A549 (cell line): ENCODE measurements around the gene MYO15B. TPM values are rescaled to one million over a fixed set of nuclear protein-coding genes. Genes with fewer than 3 reads are reported as not detected.

ENCODE experiments used
- ATAC-seq, 2 experiments: fragments of 200-7000 bp in 1 of 2; fragments of >200 bp in 1 of 2; cut with Nextera tagmentation in 1 of 2; cut with Tn5 transposase in 1 of 2; 3 replicates each; pipeline versions ENCODE4 v1.8.0 to v1.9.1; 2018 to 2020; ENCODE audit warnings: mild to moderate bottlenecking in 1 of 2, moderate library complexity in 1 of 2
- CTCF ChIA-PET: fragments of 300-600 bp; sonication (Branson Sonifier 250); formaldehyde crosslinking; extraction: SDS; loops from one replicate; lab custom pipeline; 2021; ENCODE audit warnings: antibody characterized with exemption, inconsistent platforms; lab: Yijun Ruan, JAX
- POLR2A ChIA-PET: fragments of 350-600 bp; formaldehyde crosslinking; extraction: SDS; loops from one replicate; lab custom pipeline; 2021; ENCODE audit warnings: antibody characterized with exemption, inconsistent platforms; lab: Yijun Ruan, JAX
- DNase-seq, 2 experiments: peaks; one replicate each; pipeline versions ENCODE4 v3.0.0 to v3.0.0-alpha.2; 2011 to 2016; ENCODE audit warnings: low read depth in 1 of 2, low spot score in 1 of 2
- FAIRE-seq: peaks from 2 replicates; lab custom pipeline; 2011; peaks lifted over from hg19 to GRCh38; lab: Jason Lieb, UNC
- H3K27ac ChIP-seq, 2 experiments: fragments of >200 bp; sonication (Bioruptor Twin); formaldehyde crosslinking; 3 replicates each; pipeline ENCODE4 v1.5.1; 2016 to 2017
- H3K4me1 ChIP-seq: fragments of >200 bp; sonication (Bioruptor Twin); formaldehyde crosslinking; 3 replicates; pipeline ENCODE4 v1.6.1; 2016
- H3K4me2 ChIP-seq: fragments of >200 bp; sonication (Bioruptor Twin); formaldehyde crosslinking; 3 replicates; pipeline ENCODE4 v1.6.1; 2016
- H3K4me3 ChIP-seq: fragments of >200 bp; sonication (Bioruptor Twin); formaldehyde crosslinking; 3 replicates; pipeline ENCODE4 v1.5.1; 2016
- H3K9me3 ChIP-seq: fragments of >200 bp; sonication (Bioruptor Twin); formaldehyde crosslinking; 3 replicates; pipeline ENCODE4 v1.6.1; 2016
- BCL3 ChIP-seq: fragments of >200 bp; sonication (Bioruptor Twin); formaldehyde crosslinking; IDR thresholded peaks from 3 replicates; pipeline ENCODE4 v1.6.1; 2016
- BHLHE40 ChIP-seq: IDR thresholded peaks from 2 replicates; pipeline ENCODE4 v1.6.1; 2012; ENCODE audit warnings: low read depth, low read length, inconsistent platforms
- CBX2 ChIP-seq: fragments of 200-600 bp; sonication (generic); IDR thresholded peaks from 2 replicates; pipeline ENCODE4 v1.6.1; 2016; ENCODE audit warnings: low read depth, mild to moderate bottlenecking, borderline replicate concordance
- CHD2 ChIP-seq: fragments of 150-350 bp; IDR thresholded peaks from 2 replicates; pipeline ENCODE4 v1.6.1; 2014; ENCODE audit warnings: low read length; ENCODE audit not compliant: partially characterized antibody
- CHD4 ChIP-seq: fragments of 200-600 bp; sonication (generic); IDR thresholded peaks from 2 replicates; pipeline ENCODE4 v1.6.1; 2016; ENCODE audit warnings: antibody characterized with exemption, mild to moderate bottlenecking, borderline replicate concordance
- EHF ChIP-seq: fragments of 250-450 bp; sonication (Bioruptor Pico); IDR thresholded peaks from 2 replicates; pipeline ENCODE4 v1.5.0; 2020; ENCODE audit warnings: mild to moderate bottlenecking
- EHMT2 ChIP-seq: fragments of 200-600 bp; sonication (generic); IDR thresholded peaks from 2 replicates; pipeline ENCODE4 v1.6.1; 2016; ENCODE audit warnings: antibody characterized with exemption, low read depth, mild to moderate bottlenecking, moderate library complexity
- ELK1 ChIP-seq: fragments of 150-350 bp; IDR thresholded peaks from 2 replicates; pipeline ENCODE4 v1.6.1; 2014; ENCODE audit warnings: low read depth, mild to moderate bottlenecking, low read length
- ESRRA ChIP-seq: fragments of 150-350 bp; IDR thresholded peaks from 2 replicates; pipeline ENCODE4 v1.6.1; 2014; ENCODE audit warnings: mild to moderate bottlenecking, low read length, borderline replicate concordance
- FOSL2 ChIP-seq, 2 experiments: fragments of 450-650 bp in 1 of 2; fragments of >200 bp in 1 of 2; sonication (Bioruptor Twin) in 1 of 2; formaldehyde crosslinking; IDR thresholded peaks; 2 replicates each; pipeline versions ENCODE4 v1.5.0 to v1.6.1; 2016 to 2020; ENCODE audit warnings: mild to moderate bottlenecking in 1 of 2, moderate library complexity in 1 of 2
- FOXS1 ChIP-seq: fragments of 250-450 bp; sonication (Bioruptor Pico); IDR thresholded peaks from 2 replicates; pipeline ENCODE4 v1.5.0; 2020; ENCODE audit warnings: mild to moderate bottlenecking, moderate library complexity
- GATA3 ChIP-seq: IDR thresholded peaks from 2 replicates; pipeline ENCODE4 v1.6.1; 2012; ENCODE audit warnings: borderline replicate concordance
- KDM1A ChIP-seq: fragments of 200-600 bp; sonication (generic); IDR thresholded peaks from 2 replicates; pipeline ENCODE4 v1.6.1; 2016; ENCODE audit warnings: low read depth, mild to moderate bottlenecking
- PHF8 ChIP-seq: fragments of 200-600 bp; sonication (generic); IDR thresholded peaks from 2 replicates; pipeline ENCODE4 v1.6.1; 2016; ENCODE audit warnings: low read depth, mild to moderate bottlenecking, antibody characterized with exemption, moderate library complexity, borderline replicate concordance
- RAD21 ChIP-seq, 2 experiments: fragments of >200 bp in 1 of 2; sonication (Bioruptor Twin) in 1 of 2; formaldehyde crosslinking in 1 of 2; IDR thresholded peaks in 1 of 2; conservative IDR thresholded peaks in 1 of 2; 2 replicates in 1 of 2; 3 replicates in 1 of 2; pipeline ENCODE4 v1.6.1; 2012 to 2018; ENCODE audit warnings: inconsistent platforms in 1 of 2
- RFX5 ChIP-seq: fragments of 450-650 bp; IDR thresholded peaks from 2 replicates; pipeline ENCODE4 v1.7.1; 2014; ENCODE audit warnings: antibody characterized with exemption, mild to moderate bottlenecking, moderate library complexity
- RNF2 ChIP-seq: fragments of 200-600 bp; sonication (generic); IDR thresholded peaks from 2 replicates; pipeline ENCODE4 v1.6.1; 2016; ENCODE audit warnings: low read depth, mild to moderate bottlenecking, antibody characterized with exemption, moderate library complexity, borderline replicate concordance
- SREBF2 ChIP-seq: fragments of 450-650 bp; IDR thresholded peaks from 2 replicates; pipeline ENCODE4 v1.6.1; 2014; ENCODE audit warnings: mild to moderate bottlenecking, moderate library complexity
- TP53 ChIP-seq: fragments of 250-450 bp; sonication (Bioruptor Pico); IDR thresholded peaks from 2 replicates; pipeline ENCODE4 v1.5.0; 2021; ENCODE audit warnings: mild to moderate bottlenecking, moderate library complexity
- WGBS: methylation state at CpG from one replicate; pipeline ENCODE4 v1.1.6; 2017; ENCODE audit errors: missing lambda C conversion rate; 5-methylcytosine and 5-hydroxymethylcytosine counted together
- polyA plus RNA-seq, 4 experiments: library from polyadenylated mRNA; depleted of rRNA in 3 of 4; stranded (reverse); fragments of >200 nt; fragmentation: RNase III in 1 of 4; extraction: RNeasy Plus Mini Kit Qiagen cat#74134 plus additional on column Dnase treatment in 1 of 4; gene quantifications; 2 replicates in 3 of 4; 3 replicates in 1 of 4; pipeline ENCODE4 v1.2.3, GENCODE V29; 2011 to 2017
- TF ChIP-seq, protein P1 (sequence below): fragments of 250-450 bp; sonication (Bioruptor Pico); IDR thresholded peaks from 2 replicates; pipeline ENCODE4 v1.5.0; 2020; ENCODE audit warnings: low read depth, mild to moderate bottlenecking, moderate library complexity
- TF ChIP-seq, protein P2 (sequence below): IDR thresholded peaks from 2 replicates; pipeline ENCODE4 v1.6.1; 2012; ENCODE audit warnings: low read depth, borderline replicate concordance

The MYO15B gene
- polyA plus RNA-seq, 2 of the 4 experiments (the other 2 are of a cell fraction) = 12.4 to 33.9 TPM

DNA sequence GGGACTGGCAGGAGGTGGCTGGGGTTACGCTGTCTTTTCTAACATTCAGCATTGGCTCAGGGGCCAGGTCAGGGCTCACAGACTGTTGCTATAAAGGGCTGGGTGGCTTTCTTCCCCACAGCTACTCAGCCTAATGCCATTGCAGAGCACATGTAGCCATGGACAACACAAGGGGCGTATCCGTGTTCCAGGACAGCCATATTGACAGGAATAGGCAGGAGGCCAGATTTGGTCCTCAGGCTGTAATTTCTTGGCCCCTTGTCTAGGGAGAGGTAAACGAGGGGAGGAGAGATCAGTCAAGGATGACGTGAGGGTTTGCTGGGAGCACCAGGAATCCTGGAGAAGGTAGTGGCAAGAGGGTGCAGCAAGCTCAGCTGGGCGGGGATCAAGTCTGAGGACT, 21.2 kb upstream of the MYO15B start:
- Histone ChIP-seq H3K4me2 (no peak overlapping the region), H3K4me1 (peaks cover 25% of the 10 kb centered on the region), H3K4me3 (no peak overlapping the region), H3K27ac (peak overlapping the region in 1 of 2 experiments; percentile 69; a peak in 2 of 6 replicates), H3K9me3 (no peaks in the 10 kb centered on the region)
- POLR2A ChIA-PET = no interaction called here
- DNase-seq = no peak
- CTCF ChIA-PET = interaction anchor here (0.8 to 3.7 kb wide), 6 partner anchors 8 to 67 kb away, joined by 3 to 21 read pairs (median 6); partner anchors contain the start of gene SMIM5
- 88% methylated on average over 6 of the region's 6 CpGs for WGBS
- no peak for ATAC-seq
- TF ChIP-seq PHF8 (no peak), ELK1 (no peak), CBX2 (no peak), BHLHE40 (no peak), CHD2 (no peak), FOXS1 (CRISPR knock-in tag) (no peak)
- TF ChIP-seq, protein P1, sequence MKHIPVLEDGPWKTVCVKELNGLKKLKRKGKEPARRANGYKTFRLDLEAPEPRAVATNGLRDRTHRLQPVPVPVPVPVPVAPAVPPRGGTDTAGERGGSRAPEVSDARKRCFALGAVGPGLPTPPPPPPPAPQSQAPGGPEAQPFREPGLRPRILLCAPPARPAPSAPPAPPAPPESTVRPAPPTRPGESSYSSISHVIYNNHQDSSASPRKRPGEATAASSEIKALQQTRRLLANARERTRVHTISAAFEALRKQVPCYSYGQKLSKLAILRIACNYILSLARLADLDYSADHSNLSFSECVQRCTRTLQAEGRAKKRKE (CRISPR knock-in tag) = no peak
- FAIRE-seq = no peak

DNA sequence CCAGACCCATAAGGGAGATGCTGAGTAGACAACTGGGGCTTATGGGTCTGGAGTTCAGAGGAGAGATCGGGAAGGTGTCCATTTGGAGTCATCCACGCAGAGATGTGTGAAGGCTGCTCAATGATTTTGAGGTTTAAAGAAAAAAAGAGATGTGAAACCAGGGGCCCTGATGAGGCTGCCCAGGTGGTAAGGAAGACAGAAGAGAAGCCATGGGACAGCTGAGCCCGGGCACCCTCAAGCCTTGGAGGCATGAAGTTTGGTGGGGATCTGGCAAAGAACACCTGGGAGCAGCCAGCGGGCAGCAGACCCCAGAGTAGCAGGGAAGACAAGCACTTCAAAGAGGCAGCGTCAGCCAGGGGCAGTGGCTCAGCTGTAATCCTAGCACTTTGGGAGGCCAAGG, 20.8 kb upstream of the MYO15B start:
- ChIA-PET POLR2A (no interaction called here), CTCF (interaction anchor here (0.9 to 2.6 kb wide), 6 partner anchors 10 to 66 kb away, joined by 3 to 11 read pairs (median 4); partner anchors contain the start of gene SMIM5)
- no peak for TF ChIP-seq CBX2
- no peak for TF ChIP-seq TP53 (CRISPR knock-in tag)
- no peak for TF ChIP-seq FOSL2 (IDR thresholded peaks at IDR 0.05)
- no peak for TF ChIP-seq FOSL2 (CRISPR knock-in tag; IDR thresholded peaks at IDR 0.05)
- no peak for TF ChIP-seq KDM1A
- TF ChIP-seq CHD4 = no peak
- TF ChIP-seq GATA3 = no peak
- TF ChIP-seq, protein P2, sequence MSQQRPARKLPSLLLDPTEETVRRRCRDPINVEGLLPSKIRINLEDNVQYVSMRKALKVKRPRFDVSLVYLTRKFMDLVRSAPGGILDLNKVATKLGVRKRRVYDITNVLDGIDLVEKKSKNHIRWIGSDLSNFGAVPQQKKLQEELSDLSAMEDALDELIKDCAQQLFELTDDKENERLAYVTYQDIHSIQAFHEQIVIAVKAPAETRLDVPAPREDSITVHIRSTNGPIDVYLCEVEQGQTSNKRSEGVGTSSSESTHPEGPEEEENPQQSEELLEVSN = no peak
- TF ChIP-seq BCL3 = no peak
- TF ChIP-seq SREBF2 = no peak
- no peak for TF ChIP-seq EHMT2
- TF ChIP-seq ESRRA = no peak
- TF ChIP-seq PHF8 = no peak
- no peak for TF ChIP-seq RAD21 (conservative IDR thresholded peaks at IDR 0.05 in 1 of 2, IDR thresholded peaks at IDR 0.05 in 1 of 2)
- TF ChIP-seq RFX5 = no peak
- TF ChIP-seq RNF2 = no peak
- no peak for TF ChIP-seq EHF (CRISPR knock-in tag)
- Histone ChIP-seq H3K4me1 (peaks cover 20% of the 10 kb centered on the region), H3K27ac (no peak overlapping the region), H3K9me3 (no peaks in the 10 kb centered on the region), H3K4me3 (no peak overlapping the region), H3K4me2 (no peak overlapping the region)
- DNase-seq (no peak), FAIRE-seq (no peak), ATAC-seq (no peak)
- 88% methylated on average over 5 of the region's 5 CpGs for WGBS
